Osteocyte (in vitro differentiated cells): ENCODE data around the gene ATP11C. TPM values are rescaled to one million over a fixed set of nuclear protein-coding genes. Genes with fewer than 3 reads are reported as not detected.
"Not testable (repeated sequence)": the region's sequence is repeated elsewhere in the genome, so short reads cannot be mapped to it uniquely, and the experiment has no call there.

ENCODE experiments used
- DNase-seq: peaks from one replicate; pipeline ENCODE4 v3.0.0; 2021; ENCODE audit warnings: mixed read lengths; ENCODE audit not compliant: unreplicated experiment; ENCODE audit errors: extremely low spot score
- H3K27ac Mint-ChIP-seq: one replicate; pipeline ENCODE4 v1.8.0; 2021; ENCODE audit warnings: mild to moderate bottlenecking, mixed read lengths; ENCODE audit not compliant: unreplicated experiment
- H3K27me3 Mint-ChIP-seq: one replicate; pipeline ENCODE4 v1.8.0; 2021; ENCODE audit warnings: mixed read lengths; ENCODE audit not compliant: unreplicated experiment
- H3K36me3 Mint-ChIP-seq: one replicate; pipeline ENCODE4 v1.8.0; 2021; ENCODE audit warnings: mixed read lengths; ENCODE audit not compliant: unreplicated experiment
- H3K4me1 Mint-ChIP-seq: one replicate; pipeline ENCODE4 v1.8.0; 2021; ENCODE audit warnings: mixed read lengths; ENCODE audit not compliant: unreplicated experiment
- H3K4me3 Mint-ChIP-seq: one replicate; pipeline ENCODE4 v1.8.0; 2021; ENCODE audit warnings: mild to moderate bottlenecking, moderate library complexity, mixed read lengths; ENCODE audit not compliant: unreplicated experiment
- H3K9me3 Mint-ChIP-seq: one replicate; pipeline ENCODE4 v1.8.0; 2021; ENCODE audit warnings: mixed read lengths; ENCODE audit not compliant: unreplicated experiment
- total RNA-seq: library from RNA; stranded (reverse); gene quantifications from 2 replicates; pipeline ENCODE4 v1.2.1, GENCODE V29; 2021
- TF ChIP-seq, protein P1 (sequence below): fragments of 200-600 bp; sonication (generic); IDR thresholded peaks from 2 replicates; pipeline ENCODE4 v1.5.0; 2021; ENCODE audit warnings: antibody characterized with exemption, mild to moderate bottlenecking, moderate library complexity

Gene ATP11C
- total RNA-seq, 1 donor from 2014 or later, result 24.1 TPM

DNA sequence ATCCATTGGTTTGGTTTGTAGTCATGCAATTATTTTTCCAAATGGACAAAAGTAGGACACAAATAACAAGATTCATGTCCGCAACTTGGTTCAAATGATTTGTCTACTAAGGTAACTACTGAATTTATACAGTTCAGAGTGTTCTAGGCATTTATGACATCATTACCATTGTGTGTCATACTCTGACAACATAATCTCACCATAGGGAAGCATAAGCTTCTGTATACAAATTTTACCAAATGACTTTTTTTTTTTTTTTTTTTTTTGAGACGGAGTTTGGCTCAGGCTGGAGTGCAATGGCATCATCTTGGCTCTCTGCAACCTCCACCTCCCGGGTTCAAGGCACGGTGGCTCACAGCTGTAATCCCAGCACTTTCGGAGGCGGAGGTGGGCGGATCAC, 32.6 kb upstream of the ATP11C start, which contains the start of gene CXorf66:
TSS of gene CXorf66 (minus strand) at position 101 of the 400 bp plus-strand sequence. CDS start at position 76, 25 bp downstream.
- no peak for DNase-seq
- Mint-ChIP-seq H3K4me3 (no peak within 1 kb of the TSS), H3K9me3 (peaks cover 6% of the 10 kb centered on the region), H3K27me3 (peaks cover 15% of the 10 kb centered on the region), H3K4me1 (no peaks in the 10 kb centered on the region), H3K27ac (no peak within 1 kb of the TSS), H3K36me3 (no peaks in the 10 kb centered on the region)
- TF ChIP-seq, protein P1, sequence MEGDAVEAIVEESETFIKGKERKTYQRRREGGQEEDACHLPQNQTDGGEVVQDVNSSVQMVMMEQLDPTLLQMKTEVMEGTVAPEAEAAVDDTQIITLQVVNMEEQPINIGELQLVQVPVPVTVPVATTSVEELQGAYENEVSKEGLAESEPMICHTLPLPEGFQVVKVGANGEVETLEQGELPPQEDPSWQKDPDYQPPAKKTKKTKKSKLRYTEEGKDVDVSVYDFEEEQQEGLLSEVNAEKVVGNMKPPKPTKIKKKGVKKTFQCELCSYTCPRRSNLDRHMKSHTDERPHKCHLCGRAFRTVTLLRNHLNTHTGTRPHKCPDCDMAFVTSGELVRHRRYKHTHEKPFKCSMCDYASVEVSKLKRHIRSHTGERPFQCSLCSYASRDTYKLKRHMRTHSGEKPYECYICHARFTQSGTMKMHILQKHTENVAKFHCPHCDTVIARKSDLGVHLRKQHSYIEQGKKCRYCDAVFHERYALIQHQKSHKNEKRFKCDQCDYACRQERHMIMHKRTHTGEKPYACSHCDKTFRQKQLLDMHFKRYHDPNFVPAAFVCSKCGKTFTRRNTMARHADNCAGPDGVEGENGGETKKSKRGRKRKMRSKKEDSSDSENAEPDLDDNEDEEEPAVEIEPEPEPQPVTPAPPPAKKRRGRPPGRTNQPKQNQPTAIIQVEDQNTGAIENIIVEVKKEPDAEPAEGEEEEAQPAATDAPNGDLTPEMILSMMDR, result no peak

GRCh38 chrX:139961091-139961490, 28.2 kb upstream of the ATP11C start:
- peaks cover 21% of the 10 kb centered on the region for H3K27me3 Mint-ChIP-seq
- H3K4me3 Mint-ChIP-seq, DNase-seq, H3K9me3 Mint-ChIP-seq, H3K27ac Mint-ChIP-seq, H3K4me1 Mint-ChIP-seq, H3K36me3 Mint-ChIP-seq: not testable (repeated sequence)

- Mint-ChIP-seq H3K4me3 (no peak overlapping the region), H3K27ac (no peak overlapping the region), H3K27me3 (peaks cover 3% of the 10 kb centered on the region), H3K36me3 (no peaks in the 10 kb centered on the region), H3K4me1 (no peaks in the 10 kb centered on the region), H3K9me3 (peaks cover 8% of the 10 kb centered on the region)
- no peak for DNase-seq
- TF ChIP-seq, protein P1, result no peak
These were observed 16.9 kb upstream of the ATP11C start for GRCh38 chrX:139949703-139950102.

GRCh38 chrX:139945075-139945474, 12.2 kb upstream of the ATP11C start:
- H3K36me3 Mint-ChIP-seq, result no peaks in the 10 kb centered on the region
- DNase-seq, result no peak
- no peak overlapping the region for H3K4me3 Mint-ChIP-seq
- TF ChIP-seq, protein P1, result no peak
- no peaks in the 10 kb centered on the region for H3K4me1 Mint-ChIP-seq
- H3K9me3 Mint-ChIP-seq, result peaks cover 8% of the 10 kb centered on the region
- H3K27ac Mint-ChIP-seq, result no peak overlapping the region
- peaks cover 3% of the 10 kb centered on the region for H3K27me3 Mint-ChIP-seq

DNA sequence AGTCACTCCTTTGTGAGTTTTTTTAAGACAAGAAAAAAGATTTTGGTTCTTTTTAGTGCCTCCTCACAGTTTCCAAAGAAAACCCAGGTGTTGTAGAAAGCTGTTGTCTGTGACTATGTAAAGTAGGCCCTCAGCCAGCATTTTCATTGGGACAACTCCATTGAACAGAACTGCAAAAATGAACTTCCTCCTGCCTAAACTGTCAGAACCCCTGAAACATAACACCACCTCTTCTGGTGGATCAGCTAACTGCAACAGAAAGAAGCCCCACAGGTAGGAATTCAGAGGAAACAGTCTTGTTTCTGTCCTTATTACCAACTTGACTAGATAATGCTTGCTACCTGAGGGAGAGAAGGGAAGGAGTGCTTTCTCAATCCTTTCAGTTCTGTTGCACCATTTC, 3.4 kb upstream of the ATP11C start:
- Mint-ChIP-seq H3K36me3 (no peaks in the 10 kb centered on the region), H3K4me1 (peaks cover 7% of the 10 kb centered on the region), H3K4me3 (no peak overlapping the region), H3K9me3 (peaks cover 6% of the 10 kb centered on the region), H3K27me3 (no peaks in the 10 kb centered on the region), H3K27ac (no peak overlapping the region)
- TF ChIP-seq, protein P1, result no peak
- no peak for DNase-seq

DNA sequence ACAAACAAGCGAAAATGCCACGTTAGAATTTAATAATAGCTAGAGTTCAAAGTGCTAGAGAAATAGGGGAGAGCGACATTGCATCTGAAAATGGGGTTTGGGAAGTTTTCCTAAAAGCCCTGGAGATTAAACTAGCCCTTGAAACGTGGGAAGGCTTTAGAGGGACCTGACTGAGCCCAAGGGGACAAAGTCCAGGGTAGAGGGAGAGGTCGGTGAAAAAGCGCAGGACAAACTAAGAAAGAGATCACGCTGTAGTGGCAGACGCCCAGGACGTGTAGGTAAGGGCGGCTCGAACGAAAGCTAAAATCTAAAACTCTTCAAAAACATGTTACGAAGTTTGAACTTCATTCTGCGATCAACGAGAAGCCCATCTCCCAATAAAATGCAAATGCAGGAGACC, 1.1 kb upstream of the ATP11C start:
- H3K27ac Mint-ChIP-seq, result peak overlapping the region; percentile 83
- H3K36me3 Mint-ChIP-seq, result no peaks in the 10 kb centered on the region
- H3K4me1 Mint-ChIP-seq, result peaks cover 23% of the 10 kb centered on the region
- TF ChIP-seq, protein P1, result no peak
- DNase-seq, result no peak
- H3K4me3 Mint-ChIP-seq, result peak overlapping the region; percentile 81
- H3K27me3 Mint-ChIP-seq, result no peaks in the 10 kb centered on the region
- H3K9me3 Mint-ChIP-seq, result peaks cover 6% of the 10 kb centered on the region
